Stimulated activated CD4-positive, alpha-beta T cell treated with anti-CD3 and anti-CD28 coated beads, TNF-alpha, amount 100 ng/mL, for 24 hours (primary cell): ENCODE data around the gene CEP68.
A peak's percentile ranks its signal among the peaks of the same experiment; 100 is the strongest.

Source experiments
- DNase-seq, 3 experiments: peaks; one replicate each; pipeline ENCODE4 v3.0.0-alpha.2; 2020; ENCODE audit warnings: low read depth in 3 of 3

CEP68 gene

GRCh38 chr2:65057054-65057375 is 799 bp downstream of the CEP68 start:
- DNase-seq, result no peak

GRCh38 chr2:65057391-65058052 is 1.3 kb downstream of the CEP68 start:
- peak in 2 of 3 experiments; percentile 22 to 30 for DNase-seq

DNA sequence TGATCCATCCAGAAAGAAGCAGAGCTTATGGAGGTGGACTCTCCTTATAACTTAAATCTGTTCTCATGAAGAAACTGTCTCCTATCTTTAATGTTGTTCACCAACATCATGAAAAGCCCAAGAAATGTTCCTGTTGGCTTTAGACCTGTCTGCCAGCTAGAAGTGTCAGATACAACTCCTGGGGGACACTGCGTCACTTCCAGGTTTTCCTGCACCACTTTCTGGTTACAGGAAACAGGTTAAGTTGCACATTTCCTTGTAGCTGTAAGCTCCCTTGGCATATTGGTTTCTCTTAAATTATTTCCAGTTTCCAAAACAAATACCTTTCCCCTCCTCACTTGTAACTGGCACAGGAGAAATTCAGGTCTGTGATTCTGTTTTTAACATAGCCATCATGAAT is 2.9 kb downstream of the CEP68 start:
- DNase-seq, result no peak

GRCh38 chr2:65061146-65061909 is 5.1 kb downstream of the CEP68 start:
- DNase-seq, result no peak

GRCh38 chr2:65061910-65062339 is 5.7 kb downstream of the CEP68 start:
- DNase-seq, result no peak

GRCh38 chr2:65062843-65063825 is 6.9 kb downstream of the CEP68 start:
- DNase-seq, result no peak

GRCh38 chr2:65064728-65065552 is 8.7 kb downstream of the CEP68 start:
- DNase-seq, result no peak

GRCh38 chr2:65067806-65068553 is 11.8 kb downstream of the CEP68 start:
- DNase-seq, result no peak

- DNase-seq, result no peak
These were observed 13.2 kb downstream of the CEP68 start for GRCh38 chr2:65069439-65069824.

DNA sequence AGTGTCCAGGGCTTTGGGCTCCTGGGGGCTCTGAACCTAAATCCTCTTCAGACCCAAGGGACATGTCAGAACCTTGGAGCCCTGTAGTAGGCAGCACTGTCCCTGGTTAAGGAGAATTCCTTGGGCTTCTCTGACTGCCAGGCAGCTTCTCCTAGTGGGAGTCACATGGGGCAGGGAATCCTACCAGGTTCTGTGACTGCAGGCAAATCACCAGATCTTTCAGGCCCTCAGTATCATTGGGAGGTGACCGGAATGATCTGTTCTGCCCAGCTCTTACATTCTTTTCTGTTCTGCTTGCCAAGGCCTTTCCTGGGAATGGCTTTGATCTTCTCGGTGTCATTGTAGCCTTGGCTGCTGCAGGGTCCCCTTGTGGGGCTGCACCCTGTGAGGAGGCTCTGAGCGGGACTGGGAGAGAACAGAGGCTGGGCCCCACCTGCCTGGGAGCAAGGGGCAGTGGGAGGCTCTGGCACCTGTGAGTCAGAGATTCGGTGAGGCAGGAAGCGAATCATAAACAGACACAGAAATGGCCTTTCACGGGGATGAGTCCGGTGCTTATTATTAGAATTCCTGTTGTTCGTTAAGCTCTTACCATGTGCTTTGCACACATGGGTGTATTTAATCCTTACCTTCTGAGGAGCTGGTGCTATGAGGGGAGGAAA is 14.1 kb downstream of the CEP68 start:
- DNase-seq, result peak in 1 of 3 experiments; percentile 20

DNA sequence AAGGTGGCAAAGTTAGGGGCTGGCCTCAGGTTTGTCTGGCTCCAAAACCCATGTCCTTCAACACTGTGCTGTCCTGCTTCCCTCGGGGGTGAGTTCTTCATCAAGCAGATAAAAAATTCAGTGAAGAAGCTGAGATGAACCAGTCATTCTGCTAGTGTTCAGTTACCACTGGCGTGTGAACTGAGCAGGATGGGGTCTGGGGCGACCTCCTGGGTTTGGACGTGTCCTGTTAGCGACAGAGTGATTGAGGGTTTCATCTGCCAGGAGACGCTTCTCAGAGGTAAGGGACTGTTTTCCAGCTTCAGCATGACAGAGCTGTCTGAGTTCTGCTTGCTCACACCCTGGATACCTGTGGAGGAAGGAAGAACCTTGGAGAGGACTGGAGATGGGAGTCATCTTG is 14.6 kb downstream of the CEP68 start:
- no peak for DNase-seq

GRCh38 chr2:65071499-65072180 is 15.4 kb downstream of the CEP68 start:
- DNase-seq, result no peak

DNA sequence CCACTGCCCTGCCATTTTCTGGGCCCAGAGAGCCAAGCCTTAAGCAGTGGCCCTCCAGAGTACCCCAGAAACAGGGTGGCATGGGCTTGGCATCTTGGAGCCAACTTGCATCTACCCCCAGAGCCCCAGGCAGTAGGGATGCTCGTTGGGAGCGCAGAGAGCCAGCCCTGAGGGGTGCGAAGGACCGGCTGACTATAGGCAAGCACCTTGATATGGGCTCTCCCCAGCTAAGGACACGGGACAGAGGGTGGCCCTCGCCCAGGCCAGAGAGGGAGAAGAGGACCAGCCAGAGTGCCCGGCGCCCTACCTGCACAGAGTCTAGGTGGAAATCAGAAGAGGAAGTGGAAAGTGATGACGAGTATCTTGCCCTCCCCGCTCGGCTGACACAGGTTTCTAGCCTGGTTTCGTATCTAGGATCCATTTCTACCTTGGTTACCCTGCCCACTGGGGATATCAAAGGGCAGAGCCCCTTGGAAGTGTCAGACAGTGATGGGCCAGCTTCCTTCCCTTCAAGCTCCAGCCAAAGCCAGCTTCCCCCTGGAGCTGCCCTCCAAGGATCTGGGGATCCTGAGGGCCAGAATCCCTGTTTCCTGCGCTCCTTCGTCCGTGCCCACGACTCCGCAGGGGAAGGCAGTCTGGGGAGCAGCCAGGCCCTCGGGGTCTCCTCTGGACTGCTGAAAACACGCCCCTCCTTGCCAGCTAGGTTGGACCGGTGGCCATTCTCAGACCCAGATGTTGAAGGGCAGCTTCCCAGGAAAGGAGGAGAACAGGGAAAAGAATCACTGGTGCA is 16.2 kb downstream of the CEP68 start:
- no peak for DNase-seq

DNA sequence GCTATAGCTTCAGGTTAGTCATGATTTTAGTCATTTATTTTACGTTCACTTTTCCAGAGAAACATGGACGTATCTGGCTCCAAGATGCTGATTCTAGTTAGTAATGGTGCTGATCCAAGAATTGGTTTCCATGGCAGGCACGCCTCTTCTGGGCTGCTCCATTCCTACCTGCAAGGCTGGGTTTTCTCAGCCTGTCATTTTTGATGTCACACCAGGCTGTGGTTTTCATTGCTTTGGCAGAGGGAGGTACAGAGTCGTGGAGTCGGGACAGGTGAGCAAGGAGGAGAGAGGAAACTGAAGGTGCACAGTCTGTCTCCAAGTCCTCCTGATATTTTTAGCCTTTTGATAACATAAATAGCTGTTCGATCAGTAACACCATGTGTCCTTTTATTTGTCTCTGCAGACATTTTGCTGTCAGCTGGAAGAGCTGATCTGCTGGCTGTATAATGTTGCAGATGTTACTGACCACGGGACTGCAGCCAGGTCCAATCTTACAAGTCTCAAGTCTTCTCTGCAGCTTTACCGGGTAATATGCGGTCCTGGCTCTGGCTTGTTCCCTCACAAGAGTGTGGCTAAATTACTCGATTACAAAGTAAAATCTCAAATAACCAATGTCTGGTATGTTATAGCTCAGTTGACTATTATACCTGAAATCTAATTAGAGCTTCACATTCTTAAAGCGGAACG is 17.8 kb downstream of the CEP68 start:
- no peak for DNase-seq

DNA sequence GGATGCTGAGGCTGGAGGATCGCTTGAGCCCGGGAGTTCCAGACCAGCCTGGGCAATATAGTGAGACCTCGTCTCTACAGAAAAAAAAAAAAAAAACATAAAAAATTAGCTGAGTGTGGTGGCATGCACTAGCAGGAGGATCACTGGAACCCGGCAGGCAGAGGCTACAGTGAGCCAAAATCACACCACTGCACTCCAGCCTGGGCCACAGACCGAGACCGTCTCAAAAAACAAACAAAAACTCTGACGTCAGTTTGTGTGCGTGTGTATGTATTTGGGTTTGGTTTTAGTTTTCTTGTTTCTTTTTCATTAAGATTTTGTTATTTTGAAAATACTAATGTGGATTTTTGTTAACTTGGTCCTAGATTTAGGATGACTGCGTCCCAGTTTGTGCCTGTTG is 19.0 kb downstream of the CEP68 start:
- no peak for DNase-seq

DNA sequence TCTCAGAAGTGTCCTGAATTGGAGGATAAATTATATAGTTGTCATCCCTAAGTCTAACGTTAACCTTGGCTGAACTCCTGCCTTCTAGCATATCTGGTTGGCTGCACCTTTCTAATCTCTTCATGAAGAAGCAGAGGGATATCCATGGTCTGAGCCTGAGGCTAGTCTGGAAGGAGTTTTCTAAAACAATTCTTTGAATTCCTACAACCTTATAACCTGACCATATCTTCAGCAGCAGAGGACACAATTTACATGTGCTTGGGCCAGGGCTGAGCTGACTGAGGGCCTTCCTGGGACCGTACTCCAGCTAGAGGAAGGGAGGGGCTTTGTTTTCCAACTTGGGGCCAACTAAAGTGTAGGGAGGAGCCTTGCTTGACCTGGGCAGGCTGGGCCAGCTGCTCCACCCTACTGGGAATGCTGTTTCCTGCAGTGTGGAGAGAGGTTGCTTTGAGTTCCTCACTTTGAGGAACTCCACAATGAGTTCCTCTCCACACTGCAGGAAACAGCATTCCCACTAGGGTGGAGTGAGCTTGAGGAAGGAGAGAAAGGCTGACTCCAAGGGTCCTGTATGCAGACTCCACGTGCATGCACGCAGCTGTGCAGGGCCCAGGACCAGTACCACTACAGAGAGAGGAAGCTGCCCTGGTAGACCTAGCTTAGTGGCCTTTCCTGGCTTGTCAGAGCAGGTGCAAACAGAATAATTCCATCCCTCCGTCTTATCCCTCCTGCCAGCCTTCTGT is 19.6 kb downstream of the CEP68 start:
- no peak for DNase-seq

DNA sequence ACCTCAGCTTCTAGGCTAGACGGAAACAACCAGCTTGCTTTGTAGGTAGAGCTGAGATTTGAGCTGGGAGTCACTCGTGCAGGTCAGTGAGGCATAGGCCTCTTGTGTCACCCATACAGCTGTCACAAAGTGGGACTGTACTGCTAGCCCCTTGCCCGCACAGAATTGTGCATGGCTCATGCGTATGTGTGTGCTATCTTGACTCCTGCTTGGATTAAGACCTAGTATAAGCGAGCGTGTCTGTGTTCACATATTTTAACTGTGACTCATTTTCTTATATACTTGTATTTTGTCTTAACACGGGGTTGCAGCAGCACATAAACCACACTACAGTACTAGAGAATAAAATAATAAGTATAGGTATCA is 20.1 kb downstream of the CEP68 start:
- DNase-seq, result no peak

DNA sequence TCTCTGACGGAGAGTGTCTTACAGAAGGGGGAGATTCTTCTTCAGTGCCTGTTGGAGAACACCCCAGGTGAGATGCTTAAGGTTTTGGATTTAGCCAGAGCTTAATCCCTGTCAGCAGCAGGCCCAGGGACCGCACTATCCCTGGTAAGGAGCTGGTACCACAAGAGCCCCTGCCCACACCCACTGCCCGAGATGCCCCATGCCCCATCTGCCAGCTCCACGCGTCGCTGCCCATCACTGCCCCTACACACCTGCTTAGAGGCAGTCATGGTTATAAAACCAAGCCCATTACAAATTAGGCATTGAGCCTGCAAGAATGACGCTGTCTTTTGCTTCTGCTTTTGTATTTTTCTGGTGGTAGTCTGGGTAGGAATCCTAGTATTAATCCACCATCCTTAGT is 21.7 kb downstream of the CEP68 start:
- DNase-seq, result no peak
